GM19463 (cell line): ENCODE data around the gene RAB6B.

Source experiments
- ATAC-seq: cut with Tn5 transposase; IDR thresholded peaks from one replicate; pipeline ENCODE4 v1.9.1; 2021; ENCODE audit warnings: mild to moderate bottlenecking, moderate library complexity; ENCODE audit not compliant: unreplicated experiment

The RAB6B gene

GRCh38 chr3:133895208-133896001, at the start of gene RAB6B:
RAB6B (minus strand) TSS chr3:133895882; CDS start chr3:133895466, 416 bp downstream.
- ATAC-seq = no peak

GRCh38 chr3:133944641-133945380, 49.1 kb upstream of the RAB6B start:
- no peak for ATAC-seq

DNA sequence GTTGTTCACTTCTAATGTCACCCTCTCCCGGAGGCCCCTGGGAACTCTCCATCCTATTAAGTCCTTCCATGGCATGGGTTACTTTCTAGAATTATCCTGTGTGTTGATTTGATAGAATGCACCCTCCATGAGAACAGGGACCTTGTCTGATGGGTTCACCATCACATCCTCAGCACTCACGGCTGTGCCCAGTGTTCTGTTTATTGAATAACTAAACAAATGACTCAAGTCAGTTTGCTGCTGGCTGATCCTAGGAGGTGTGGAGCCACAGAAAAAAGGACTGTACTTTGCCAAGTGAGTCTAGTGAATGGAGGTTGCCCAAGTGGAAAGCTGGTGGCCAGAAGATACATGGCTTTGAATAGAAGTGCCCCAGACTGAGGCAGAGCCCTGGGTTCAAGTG, 48.5 kb upstream of the RAB6B start:
- no peak for ATAC-seq

DNA sequence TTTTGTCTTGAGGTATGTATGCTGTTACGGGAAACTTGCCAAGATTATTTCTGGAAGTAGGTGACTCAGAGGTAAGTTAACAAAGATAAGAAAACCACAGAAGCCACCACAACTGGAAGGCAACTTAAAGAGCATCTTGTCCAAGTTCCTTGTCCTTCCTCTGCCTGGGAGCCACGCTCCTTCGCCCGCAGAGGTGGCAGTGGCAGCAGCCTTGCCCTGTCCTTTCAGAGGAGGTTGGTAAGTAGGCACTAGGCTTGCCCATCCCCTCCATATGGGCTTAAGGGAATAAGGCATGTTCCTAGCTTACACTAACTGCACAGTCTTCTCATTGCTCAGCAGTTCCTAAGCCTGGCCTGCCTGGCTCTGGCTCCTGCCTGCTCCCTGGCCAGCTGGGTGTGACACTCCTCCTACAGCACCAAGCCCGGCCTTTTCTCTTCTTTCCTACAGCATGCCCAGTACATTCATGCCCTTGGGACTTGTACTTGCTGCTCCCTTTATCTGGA, 48.0 kb upstream of the RAB6B start:
- no peak for ATAC-seq

DNA sequence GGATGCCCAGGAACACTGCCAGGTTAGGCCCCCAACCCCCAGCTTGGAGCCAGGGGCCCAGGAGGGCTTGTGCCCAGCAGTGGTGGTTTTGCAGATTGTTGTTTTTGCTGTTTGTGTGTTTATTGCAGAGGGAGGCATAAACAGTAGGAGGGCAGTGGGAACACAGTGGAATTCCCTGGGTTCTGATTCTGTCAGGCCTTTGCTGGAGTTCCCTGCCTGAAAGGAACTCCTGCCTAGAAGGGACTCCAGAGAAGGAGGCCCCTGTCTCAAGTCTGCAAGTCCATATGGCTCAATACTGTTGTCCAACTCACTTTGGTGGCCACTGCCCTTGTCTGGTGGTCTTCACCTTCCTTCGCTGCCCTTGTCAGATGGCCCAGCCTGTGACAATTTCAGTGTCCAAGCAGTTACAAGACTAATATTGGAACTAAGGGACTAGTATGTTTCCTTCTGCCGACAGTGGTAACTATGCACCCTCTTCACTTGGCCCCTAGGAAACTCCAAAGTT, 47.4 kb upstream of the RAB6B start:
- ATAC-seq = no peak

DNA sequence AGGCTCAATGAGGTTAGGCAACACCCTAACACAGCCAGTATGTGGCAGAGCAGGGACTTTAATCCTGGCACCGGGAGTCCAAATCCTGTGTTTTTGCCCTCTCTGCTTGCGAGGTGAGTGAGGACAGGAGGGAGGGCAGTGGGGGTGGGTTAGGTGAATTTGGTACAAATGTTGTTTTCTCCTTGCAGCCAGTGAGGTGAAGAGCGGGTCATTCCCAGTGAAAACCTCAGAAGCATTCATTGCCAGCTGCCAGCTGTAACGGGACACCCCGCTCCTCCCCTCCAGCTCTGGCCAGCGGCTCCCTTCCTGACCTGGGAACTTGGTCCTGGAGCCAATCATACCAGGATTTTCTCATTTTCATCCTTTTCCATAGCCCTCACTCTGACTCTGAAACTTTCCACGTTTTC, 45.7 kb upstream of the RAB6B start:
- ATAC-seq = no peak

DNA sequence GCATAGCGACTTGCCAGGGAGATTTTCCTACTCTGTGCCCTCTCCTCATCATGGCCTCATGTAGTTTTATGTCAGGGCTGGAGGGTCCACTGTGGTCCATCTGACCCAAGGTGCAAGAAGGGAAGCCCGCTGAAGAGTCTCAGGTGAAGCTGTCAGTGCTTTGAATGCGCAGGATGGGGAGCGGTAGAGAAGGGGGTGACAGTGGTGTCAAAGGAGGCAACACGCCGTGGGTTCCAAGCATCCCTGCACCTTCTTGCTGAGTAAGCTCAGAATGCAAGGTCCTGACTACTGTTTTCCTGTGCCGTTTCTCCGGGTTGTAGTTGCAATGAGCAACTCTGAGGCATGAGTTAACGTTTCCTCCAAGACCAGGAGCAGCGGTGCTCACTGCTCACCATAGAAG, 44.9 kb upstream of the RAB6B start:
- ATAC-seq = no peak

DNA sequence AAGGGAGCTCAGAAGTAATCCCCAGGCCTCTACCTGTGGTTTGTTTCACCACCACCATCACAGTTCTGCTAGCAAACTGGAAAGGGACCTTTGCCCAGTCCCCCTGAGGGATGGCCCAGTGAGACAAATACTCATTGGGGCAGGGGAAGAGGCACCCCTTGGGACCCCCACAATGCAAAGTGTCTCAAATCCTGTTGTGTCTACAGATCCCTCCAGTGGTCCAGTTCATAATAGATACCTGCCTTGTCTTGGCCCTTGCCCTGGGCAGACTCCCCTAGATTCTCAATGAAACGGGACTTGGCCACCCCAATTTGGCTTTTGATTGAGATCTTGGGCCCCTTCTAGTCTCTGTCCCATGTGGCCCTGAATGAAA, 43.8 kb upstream of the RAB6B start:
- ATAC-seq = no peak

- no peak for ATAC-seq
These were observed 43.2 kb upstream of the RAB6B start for GRCh38 chr3:133938770-133939462.

- no peak for ATAC-seq
These were observed 42.3 kb upstream of the RAB6B start for GRCh38 chr3:133937756-133938601.

- no peak for ATAC-seq
These were observed 41.5 kb upstream of the RAB6B start for GRCh38 chr3:133937061-133937686.

DNA sequence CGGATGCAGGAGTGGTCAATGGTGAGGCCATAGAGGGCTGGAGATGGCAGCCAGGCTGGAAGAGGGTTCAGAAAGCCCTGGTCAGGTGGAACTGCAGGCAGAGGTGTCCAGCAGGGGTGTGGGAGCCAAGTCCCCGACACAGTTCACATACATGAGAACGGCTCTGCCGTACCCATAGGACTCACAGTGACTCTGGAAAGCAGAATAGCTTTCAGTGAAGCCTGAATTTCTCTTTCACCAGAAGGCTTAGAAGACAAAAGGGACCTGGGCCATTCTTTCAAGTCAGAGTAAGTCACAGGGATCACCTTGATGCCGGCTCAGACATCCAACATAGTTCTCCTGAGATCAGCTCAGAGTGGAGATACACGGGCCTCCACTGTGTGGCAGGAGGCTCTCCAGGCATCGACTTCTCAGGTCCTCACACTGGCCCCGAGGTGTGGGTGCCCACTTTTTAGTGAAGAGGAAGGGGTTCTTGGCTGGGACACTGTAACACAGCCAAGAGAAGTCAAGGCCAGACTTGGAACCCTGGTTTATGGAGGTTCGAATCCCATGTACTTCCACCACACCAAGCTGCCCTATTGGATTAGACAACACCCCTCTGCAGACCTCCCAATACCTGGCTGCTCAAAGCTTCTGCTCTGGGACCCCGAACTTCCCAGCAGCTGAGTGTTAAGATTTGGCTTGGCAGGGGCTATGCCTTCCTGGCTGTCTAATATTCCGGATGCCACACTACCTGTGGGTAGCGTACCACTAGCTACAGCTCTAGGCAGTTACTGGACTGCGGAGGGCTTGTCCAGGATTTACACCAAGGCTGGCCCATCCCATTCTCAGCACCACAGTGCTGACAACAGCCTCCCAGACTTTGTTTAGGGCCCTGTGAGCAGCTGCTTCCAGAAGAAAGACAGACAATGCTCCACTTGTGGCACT, 40.4 kb upstream of the RAB6B start:
- ATAC-seq = no peak

DNA sequence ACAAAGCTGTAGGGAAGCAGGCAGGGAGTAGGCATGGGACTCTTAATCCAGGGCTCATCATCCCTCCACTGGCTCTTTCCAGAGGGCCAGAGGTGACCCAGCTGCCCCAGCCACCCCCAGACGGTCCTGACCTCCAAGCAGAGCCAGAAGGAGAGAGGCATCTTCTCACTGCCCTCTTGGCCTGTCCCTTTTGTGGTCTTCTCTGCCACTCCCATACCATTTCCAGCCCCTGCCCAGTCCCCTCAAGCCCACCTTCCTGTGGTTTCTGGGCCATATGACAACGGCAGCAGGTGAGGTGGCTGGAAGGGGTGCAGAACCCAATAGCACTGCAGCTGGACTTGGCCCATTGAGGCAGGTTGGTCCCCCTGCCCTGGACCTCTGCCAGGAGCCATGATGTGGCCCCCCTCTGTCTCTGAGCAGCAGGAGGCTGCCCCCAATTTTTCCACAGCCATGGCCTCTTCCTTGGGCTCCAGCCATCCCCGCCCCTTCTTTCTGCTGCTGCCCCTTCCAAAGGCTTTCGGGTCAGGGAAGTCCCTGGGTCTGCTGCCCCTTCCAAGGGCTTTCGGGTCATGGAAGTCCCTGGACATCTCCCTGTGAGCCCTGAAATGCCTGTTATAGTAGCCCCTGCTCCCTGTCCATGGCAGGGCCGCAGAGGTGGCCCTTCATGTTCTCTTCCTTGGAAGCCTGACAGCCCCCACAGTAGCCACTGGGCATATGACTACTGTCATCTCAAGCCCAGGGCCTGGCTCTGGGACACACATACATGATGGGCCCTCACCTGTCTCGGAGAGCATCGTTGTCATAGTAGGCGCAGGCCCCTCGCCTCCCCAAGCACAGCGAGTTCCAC, 39.5 kb upstream of the RAB6B start:
- no peak for ATAC-seq

DNA sequence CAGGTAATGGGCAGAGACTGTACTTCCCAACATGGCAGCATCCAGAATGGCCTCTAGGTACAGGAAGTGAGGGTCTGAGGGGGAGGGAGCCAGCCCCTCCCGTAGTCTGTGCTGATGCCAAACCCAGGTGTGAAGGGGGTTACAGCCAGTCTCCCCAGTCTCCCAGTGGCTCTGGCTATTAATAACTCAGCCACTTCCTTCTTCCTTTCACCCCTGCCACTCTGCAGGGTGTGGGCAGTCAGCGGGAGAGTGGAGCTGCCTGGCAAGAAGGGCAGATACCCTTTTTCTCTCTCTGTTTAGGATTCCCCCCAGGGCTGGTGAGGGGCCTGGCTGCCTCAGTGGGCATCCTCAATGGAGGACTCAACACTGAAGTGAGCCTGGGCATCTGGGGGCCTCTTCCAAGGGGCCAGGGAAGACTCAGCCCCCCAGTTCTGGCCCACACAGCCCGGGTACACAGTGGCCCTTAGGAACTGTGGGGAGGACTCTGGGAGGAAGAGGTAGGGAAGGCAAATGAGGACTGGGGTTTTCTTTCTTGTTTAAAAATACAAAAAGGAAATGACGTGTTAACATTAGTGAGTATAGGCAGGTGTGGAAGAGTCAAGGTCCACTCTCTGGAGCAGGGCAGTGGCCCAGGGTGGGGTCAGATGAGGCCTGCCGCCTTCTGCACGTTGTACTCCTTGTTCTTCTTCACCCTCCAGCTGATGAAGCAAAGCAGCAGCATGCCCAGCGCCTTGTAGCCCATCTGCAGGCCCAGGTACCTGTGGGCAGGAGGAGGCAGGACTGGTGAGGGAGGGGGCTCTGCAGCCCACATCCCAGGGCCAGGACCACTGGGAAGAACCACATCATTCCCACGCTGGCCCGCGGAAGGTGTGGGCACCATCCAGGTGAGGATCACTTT, 38.6 kb upstream of the RAB6B start:
- no peak for ATAC-seq

DNA sequence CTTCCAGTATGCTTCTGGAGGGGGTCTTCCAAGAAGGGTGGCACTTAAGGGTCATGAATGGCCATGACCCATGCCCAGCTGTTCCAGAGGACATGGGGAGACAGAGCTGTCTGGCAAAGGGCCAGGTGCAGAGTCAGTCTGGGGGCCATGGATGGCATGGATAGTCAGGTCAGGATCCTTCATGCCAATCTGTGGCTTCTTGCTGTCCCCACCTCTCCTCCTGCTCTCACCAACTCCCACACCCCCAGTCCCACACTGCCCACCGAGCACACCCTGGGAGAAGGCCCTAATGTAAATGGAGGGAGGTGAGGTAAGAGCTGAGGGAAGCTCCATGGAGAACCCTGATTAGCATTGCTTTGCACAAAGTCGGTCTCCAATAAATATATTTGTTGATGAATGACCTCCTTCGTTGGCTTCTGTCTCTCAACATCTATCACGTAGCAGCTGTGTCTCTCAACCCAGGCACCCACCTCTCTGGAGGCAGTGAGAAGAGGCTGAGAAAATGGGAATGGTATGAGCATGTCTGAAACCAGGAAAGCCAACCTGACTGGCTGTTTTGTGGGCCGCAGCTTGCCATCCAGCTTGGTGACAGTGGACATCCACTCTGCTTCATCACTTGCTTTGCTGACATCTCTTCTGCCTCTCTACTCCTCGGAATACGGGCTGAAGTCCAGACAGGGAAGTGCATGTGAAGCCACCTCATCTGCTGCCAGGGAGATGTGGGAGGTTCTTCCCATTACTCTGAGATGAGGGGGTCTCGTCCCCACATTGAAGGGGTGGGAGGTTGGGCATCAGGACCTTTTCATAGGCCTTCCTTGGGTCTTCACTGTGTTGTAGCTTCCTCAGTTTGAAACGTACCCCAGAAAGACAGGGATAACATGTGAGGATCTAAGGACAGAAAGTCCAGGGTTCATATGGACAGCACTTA, 37.7 kb upstream of the RAB6B start:
- no peak for ATAC-seq

- no peak for ATAC-seq
These were observed 36.3 kb upstream of the RAB6B start for GRCh38 chr3:133932009-133932408.
